ENCODE results near the gene ARL2.

Gene ARL2

DNA sequence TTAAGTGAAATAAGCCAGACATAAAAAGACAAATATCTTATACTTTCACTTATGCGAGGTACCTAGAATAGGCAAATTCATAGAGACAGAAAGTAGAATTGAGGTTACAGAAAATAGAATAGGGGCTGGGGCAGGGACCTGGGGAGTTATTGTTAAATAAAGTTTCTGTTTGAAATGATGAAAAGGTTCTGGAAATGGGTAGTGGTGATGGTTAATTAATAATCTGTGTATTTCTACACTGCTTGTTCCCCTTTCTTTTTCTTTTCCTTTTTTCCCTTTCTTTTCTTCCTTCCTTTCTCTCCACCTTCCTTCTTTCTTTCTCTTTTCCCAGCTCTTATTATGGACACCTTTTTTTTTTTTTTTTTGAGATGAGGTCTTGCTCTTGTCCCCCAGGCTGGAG, 41.6 kb downstream of the ARL2 start:
- DNase-seq (ENCODE audit: low read depth in 1 of 2, low spot score in 1 of 2): no peak
- no peaks in the 10 kb centered on the region for H3K27me3 ChIP-seq (ENCODE audit: insufficient read depth, poor library complexity, severe bottlenecking)
- H3K27ac ChIP-seq (replicated peaks): no peak overlapping the region

DNA sequence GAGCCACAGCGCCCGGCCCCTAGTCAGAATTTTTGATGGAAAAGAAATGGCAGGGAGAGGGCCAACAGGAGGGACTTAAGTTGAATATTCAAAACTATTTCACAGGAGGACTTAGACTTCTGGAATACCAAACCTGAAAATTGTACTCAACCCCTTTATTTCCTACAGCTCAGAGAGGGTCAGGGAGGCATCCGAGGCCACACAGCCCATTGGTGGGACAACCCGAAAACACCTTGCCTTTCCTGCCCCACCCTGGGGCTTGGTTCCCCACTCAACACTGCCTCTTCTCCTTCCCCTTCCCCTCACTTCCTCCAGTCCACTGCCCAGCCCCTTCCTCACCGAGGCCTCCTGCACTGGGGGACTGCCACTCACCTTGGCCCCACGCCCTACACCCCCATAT, 43.0 kb downstream of the ARL2 start:
- no peak overlapping the region for H3K27ac ChIP-seq (replicated peaks)
- no peak for DNase-seq (ENCODE audit: low read depth in 1 of 2, low spot score in 1 of 2)
- TF ChIP-seq POLR2AphosphoS5 (IDR thresholded peaks at IDR 0.05; ENCODE audit: low read depth): no peak
- TF ChIP-seq, protein P1, sequence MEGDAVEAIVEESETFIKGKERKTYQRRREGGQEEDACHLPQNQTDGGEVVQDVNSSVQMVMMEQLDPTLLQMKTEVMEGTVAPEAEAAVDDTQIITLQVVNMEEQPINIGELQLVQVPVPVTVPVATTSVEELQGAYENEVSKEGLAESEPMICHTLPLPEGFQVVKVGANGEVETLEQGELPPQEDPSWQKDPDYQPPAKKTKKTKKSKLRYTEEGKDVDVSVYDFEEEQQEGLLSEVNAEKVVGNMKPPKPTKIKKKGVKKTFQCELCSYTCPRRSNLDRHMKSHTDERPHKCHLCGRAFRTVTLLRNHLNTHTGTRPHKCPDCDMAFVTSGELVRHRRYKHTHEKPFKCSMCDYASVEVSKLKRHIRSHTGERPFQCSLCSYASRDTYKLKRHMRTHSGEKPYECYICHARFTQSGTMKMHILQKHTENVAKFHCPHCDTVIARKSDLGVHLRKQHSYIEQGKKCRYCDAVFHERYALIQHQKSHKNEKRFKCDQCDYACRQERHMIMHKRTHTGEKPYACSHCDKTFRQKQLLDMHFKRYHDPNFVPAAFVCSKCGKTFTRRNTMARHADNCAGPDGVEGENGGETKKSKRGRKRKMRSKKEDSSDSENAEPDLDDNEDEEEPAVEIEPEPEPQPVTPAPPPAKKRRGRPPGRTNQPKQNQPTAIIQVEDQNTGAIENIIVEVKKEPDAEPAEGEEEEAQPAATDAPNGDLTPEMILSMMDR (IDR thresholded peaks at IDR 0.05; ENCODE audit: insufficient read depth, low read length): no peak
- no peak for TF ChIP-seq SPI1 (IDR thresholded peaks at IDR 0.05; ENCODE audit: borderline replicate concordance, low read depth)
- TF ChIP-seq, protein P2, sequence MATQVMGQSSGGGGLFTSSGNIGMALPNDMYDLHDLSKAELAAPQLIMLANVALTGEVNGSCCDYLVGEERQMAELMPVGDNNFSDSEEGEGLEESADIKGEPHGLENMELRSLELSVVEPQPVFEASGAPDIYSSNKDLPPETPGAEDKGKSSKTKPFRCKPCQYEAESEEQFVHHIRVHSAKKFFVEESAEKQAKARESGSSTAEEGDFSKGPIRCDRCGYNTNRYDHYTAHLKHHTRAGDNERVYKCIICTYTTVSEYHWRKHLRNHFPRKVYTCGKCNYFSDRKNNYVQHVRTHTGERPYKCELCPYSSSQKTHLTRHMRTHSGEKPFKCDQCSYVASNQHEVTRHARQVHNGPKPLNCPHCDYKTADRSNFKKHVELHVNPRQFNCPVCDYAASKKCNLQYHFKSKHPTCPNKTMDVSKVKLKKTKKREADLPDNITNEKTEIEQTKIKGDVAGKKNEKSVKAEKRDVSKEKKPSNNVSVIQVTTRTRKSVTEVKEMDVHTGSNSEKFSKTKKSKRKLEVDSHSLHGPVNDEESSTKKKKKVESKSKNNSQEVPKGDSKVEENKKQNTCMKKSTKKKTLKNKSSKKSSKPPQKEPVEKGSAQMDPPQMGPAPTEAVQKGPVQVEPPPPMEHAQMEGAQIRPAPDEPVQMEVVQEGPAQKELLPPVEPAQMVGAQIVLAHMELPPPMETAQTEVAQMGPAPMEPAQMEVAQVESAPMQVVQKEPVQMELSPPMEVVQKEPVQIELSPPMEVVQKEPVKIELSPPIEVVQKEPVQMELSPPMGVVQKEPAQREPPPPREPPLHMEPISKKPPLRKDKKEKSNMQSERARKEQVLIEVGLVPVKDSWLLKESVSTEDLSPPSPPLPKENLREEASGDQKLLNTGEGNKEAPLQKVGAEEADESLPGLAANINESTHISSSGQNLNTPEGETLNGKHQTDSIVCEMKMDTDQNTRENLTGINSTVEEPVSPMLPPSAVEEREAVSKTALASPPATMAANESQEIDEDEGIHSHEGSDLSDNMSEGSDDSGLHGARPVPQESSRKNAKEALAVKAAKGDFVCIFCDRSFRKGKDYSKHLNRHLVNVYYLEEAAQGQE (IDR thresholded peaks at IDR 0.05; ENCODE audit: insufficient replicate concordance, low read depth): no peak
- H3K4me3 ChIP-seq (replicated peaks; ENCODE audit: insufficient read depth, low read length): no peak overlapping the region
- H3K27me3 ChIP-seq (ENCODE audit: insufficient read depth, poor library complexity, severe bottlenecking): no peaks in the 10 kb centered on the region

More for the DNA sequence above, 41.6 kb downstream of the ARL2 start:
- TF ChIP-seq POLR2AphosphoS5 (IDR thresholded peaks at IDR 0.05; ENCODE audit: low read depth): no peak
- no peak for TF ChIP-seq SPI1 (IDR thresholded peaks at IDR 0.05; ENCODE audit: borderline replicate concordance, low read depth)
- no peak for TF ChIP-seq GABPA (IDR thresholded peaks at IDR 0.05; ENCODE audit: low read depth)
- TF ChIP-seq, protein P2 (IDR thresholded peaks at IDR 0.05; ENCODE audit: insufficient replicate concordance, low read depth): no peak
- TF ChIP-seq, protein P1 (IDR thresholded peaks at IDR 0.05; ENCODE audit: insufficient read depth, low read length): no peak
- H3K4me3 ChIP-seq (replicated peaks; ENCODE audit: insufficient read depth, low read length): no peak overlapping the region

DNA sequence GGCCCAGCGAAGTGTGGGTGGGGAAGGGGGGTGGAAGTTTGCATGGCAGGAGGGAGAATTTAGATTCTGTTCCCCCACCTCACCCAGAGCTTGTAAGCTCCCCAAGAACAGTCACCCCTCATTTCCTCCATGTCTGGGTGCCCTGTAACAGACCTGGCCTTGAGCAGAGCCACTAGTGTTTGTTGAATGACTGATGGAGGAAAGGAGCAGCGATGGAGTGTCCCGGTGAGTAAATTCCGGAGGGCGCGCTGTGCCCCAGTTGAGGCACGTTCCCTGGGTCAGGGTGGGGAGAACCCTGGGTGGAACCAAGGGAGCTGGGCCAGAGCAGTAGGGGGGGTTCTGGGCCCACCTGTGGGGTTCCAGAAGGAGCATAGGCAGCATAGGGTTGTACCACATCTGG, 43.6 kb downstream of the ARL2 start:
- no peak for DNase-seq (ENCODE audit: low read depth in 1 of 2, low spot score in 1 of 2)
- no peak overlapping the region for H3K27ac ChIP-seq (replicated peaks)
- TF ChIP-seq, protein P1 (IDR thresholded peaks at IDR 0.05; ENCODE audit: insufficient read depth, low read length): no peak
- TF ChIP-seq POLR2AphosphoS5 (IDR thresholded peaks at IDR 0.05; ENCODE audit: low read depth) (no peak), GABPA (IDR thresholded peaks at IDR 0.05; ENCODE audit: low read depth) (no peak), SPI1 (IDR thresholded peaks at IDR 0.05; ENCODE audit: borderline replicate concordance, low read depth) (no peak)
- TF ChIP-seq, protein P2 (IDR thresholded peaks at IDR 0.05; ENCODE audit: insufficient replicate concordance, low read depth): no peak

More for the DNA sequence above, 43.6 kb downstream of the ARL2 start:
- no peak overlapping the region for H3K4me3 ChIP-seq (replicated peaks; ENCODE audit: insufficient read depth, low read length)
- H3K27me3 ChIP-seq (ENCODE audit: insufficient read depth, poor library complexity, severe bottlenecking): no peaks in the 10 kb centered on the region

All from HL-60 (cell line).